H1 (cell line): ENCODE results near the gene SEMA3E. TPM values are rescaled to one million over a fixed set of nuclear protein-coding genes. Genes with fewer than 3 reads are reported as not detected.

Experiments
- CTCF ChIA-PET: fragments of 300-600 bp; sonication (Branson Sonifier 250); formaldehyde crosslinking; loops from one replicate; lab custom pipeline; 2021; ENCODE audit not compliant: partially characterized antibody; lab: Charles Lee
- POLR2A ChIA-PET: fragments of 300-600 bp; sonication (Branson Sonifier 250); formaldehyde crosslinking; loops from one replicate; lab custom pipeline; 2021; ENCODE audit warnings: inconsistent platforms; ENCODE audit not compliant: partially characterized antibody; lab: Charles Lee
- DNase-seq, 2 experiments: peaks; one replicate each; pipeline versions ENCODE4 v3.0.0 to v3.0.0-alpha.2; 2010 to 2022; ENCODE audit warnings: low spot score in 2 of 2, low read depth in 1 of 2, mixed read lengths in 1 of 2
- FAIRE-seq: peaks from 2 replicates; lab custom pipeline; 2011; peaks lifted over from hg19 to GRCh38; lab: Jason Lieb, UNC
- H2AFZ ChIP-seq: 2 replicates; pipeline ENCODE4 v1.8.1; 2012; ENCODE audit warnings: low read length, inconsistent platforms
- H2AK5ac ChIP-seq: 2 replicates; pipeline ENCODE4 v1.6.1; 2013; ENCODE audit warnings: low read depth, low read length
- H2BK120ac ChIP-seq: replicated peaks from 2 replicates; pipeline ENCODE3; 2013; ENCODE audit warnings: low read depth, low read length, inconsistent platforms
- H2BK12ac ChIP-seq: 2 replicates; pipeline ENCODE4 v1.6.1; 2013; ENCODE audit warnings: low read depth, low read length
- H2BK15ac ChIP-seq: 2 replicates; pipeline ENCODE4 v1.6.1; 2013; ENCODE audit warnings: low read length
- H2BK20ac ChIP-seq: 2 replicates; pipeline ENCODE4 v1.6.1; 2013; ENCODE audit warnings: low read length
- H2BK5ac ChIP-seq: 2 replicates; pipeline ENCODE4 v1.6.1; 2013; ENCODE audit warnings: low read depth, low read length
- H3K14ac ChIP-seq: 2 replicates; pipeline ENCODE4 v1.6.1; 2013; ENCODE audit warnings: inconsistent platforms; ENCODE audit not compliant: insufficient read length
- H3K18ac ChIP-seq: 2 replicates; pipeline ENCODE4 v1.6.1; 2013; ENCODE audit warnings: low read length; ENCODE audit errors: extremely low read depth
- H3K23ac ChIP-seq: 2 replicates; pipeline ENCODE4 v1.6.1; 2013; ENCODE audit warnings: inconsistent platforms; ENCODE audit not compliant: insufficient read length
- H3K23me2 ChIP-seq: 2 replicates; pipeline ENCODE4 v1.6.1; 2013; ENCODE audit warnings: low read depth, low read length
- H3K27ac ChIP-seq: 2 replicates; pipeline ENCODE4 v1.6.1; 2011; ENCODE audit warnings: low read depth, low read length, inconsistent platforms
- H3K27me3 ChIP-seq, 4 experiments: replicated peaks in 1 of 4; 1 replicate in 1 of 4; 2 replicates in 3 of 4; pipeline versions ENCODE4 v1.6.1 to v1.8.1; 2011 to 2013; ENCODE audit warnings: low read length in 3 of 4, mild to moderate bottlenecking in 3 of 4, inconsistent platforms in 2 of 4, mixed read lengths in 2 of 4, moderate library complexity in 1 of 4; ENCODE audit not compliant: control insufficient read depth in 3 of 4, insufficient read depth in 3 of 4; ENCODE audit errors: extremely low read depth in 1 of 4
- H3K36me3 ChIP-seq, 4 experiments: 2 replicates each; pipeline versions ENCODE4 v1.6.1 to v1.8.1; 2011 to 2013; ENCODE audit warnings: mild to moderate bottlenecking in 4 of 4, low read length in 3 of 4, moderate library complexity in 2 of 4, control low read depth in 1 of 4, inconsistent platforms in 1 of 4; ENCODE audit not compliant: insufficient read depth in 4 of 4, control insufficient read depth in 2 of 4
- H3K4ac ChIP-seq: replicated peaks from 2 replicates; pipeline ENCODE3; 2013; ENCODE audit warnings: low read length, low read depth, mixed read lengths, inconsistent platforms; ENCODE audit not compliant: insufficient read length
- H3K4me1 ChIP-seq, 4 experiments: replicated peaks in 1 of 4; 1 replicate in 1 of 4; 2 replicates in 3 of 4; pipeline versions ENCODE4 v1.6.1 to v1.8.1; 2011 to 2013; ENCODE audit warnings: low read length in 3 of 4, inconsistent platforms in 2 of 4, mixed read lengths in 1 of 4; ENCODE audit not compliant: insufficient read depth in 4 of 4, control insufficient read depth in 3 of 4
- H3K4me2 ChIP-seq, 2 experiments: 2 replicates each; pipeline versions ENCODE4 v1.6.1 to v1.8.1; 2011 to 2013; ENCODE audit warnings: low read depth in 2 of 2, low read length in 2 of 2, control low read depth in 1 of 2, inconsistent platforms in 1 of 2, mild to moderate bottlenecking in 1 of 2; ENCODE audit not compliant: insufficient read depth in 1 of 2
- H3K4me3 ChIP-seq, 4 experiments: fragments of 200-600, 300-600 bp in 1 of 4; sonication (generic), shearing (Covaris generic), sonication (Bioruptor Twin) in 1 of 4; 2 replicates each; pipeline versions ENCODE4 v1.5.1 to v1.8.1; 2011 to 2016; ENCODE audit warnings: low read length in 4 of 4, low read depth in 3 of 4, control low read depth in 2 of 4, inconsistent platforms in 2 of 4, mild to moderate bottlenecking in 2 of 4, mixed read lengths in 1 of 4, moderate library complexity in 1 of 4; ENCODE audit not compliant: insufficient read depth in 2 of 4; ENCODE audit errors: extremely low read depth in 1 of 4
- H3K56ac ChIP-seq: replicated peaks from 2 replicates; pipeline ENCODE3; 2013; ENCODE audit warnings: low read depth, mild to moderate bottlenecking, mixed read lengths, low read length, inconsistent platforms; ENCODE audit not compliant: insufficient read length
- H3K79me1 ChIP-seq: 2 replicates; pipeline ENCODE4 v1.6.1; 2013; ENCODE audit warnings: low read depth, low read length, control low read depth
- H3K79me2 ChIP-seq, 2 experiments: 2 replicates each; pipeline versions ENCODE4 v1.6.1 to v1.8.1; 2012 to 2013; ENCODE audit warnings: low read length in 2 of 2, mild to moderate bottlenecking in 2 of 2, inconsistent platforms in 1 of 2; ENCODE audit not compliant: insufficient read depth in 2 of 2, control insufficient read depth in 1 of 2
- H3K9ac ChIP-seq, 4 experiments: replicated peaks in 1 of 4; 1 replicate in 1 of 4; 2 replicates in 3 of 4; pipeline versions ENCODE4 v1.6.1 to v1.8.1; 2011 to 2013; ENCODE audit warnings: low read depth in 3 of 4, low read length in 3 of 4, control low read depth in 2 of 4, mild to moderate bottlenecking in 2 of 4, moderate library complexity in 2 of 4, inconsistent platforms in 1 of 4; ENCODE audit errors: extremely low read depth in 1 of 4
- H3K9me3 ChIP-seq, 2 experiments: 2 replicates each; pipeline versions ENCODE4 v1.6.1 to v1.8.1; 2012 to 2013; ENCODE audit warnings: mild to moderate bottlenecking in 2 of 2, moderate library complexity in 2 of 2, control low read depth in 1 of 2, inconsistent platforms in 1 of 2, low read depth in 1 of 2, low read length in 1 of 2, mixed read lengths in 1 of 2; ENCODE audit not compliant: insufficient read depth in 2 of 2
- H4K20me1 ChIP-seq, 2 experiments: replicated peaks in 1 of 2; 2 replicates each; pipeline versions ENCODE3 to v1.8.1; 2011 to 2013; ENCODE audit warnings: inconsistent platforms in 2 of 2, low read length in 2 of 2, mild to moderate bottlenecking in 1 of 2; ENCODE audit not compliant: insufficient read depth in 2 of 2, control insufficient read depth in 1 of 2
- H4K5ac ChIP-seq: 2 replicates; pipeline ENCODE4 v1.6.1; 2013; ENCODE audit warnings: low read length, low read depth, mixed read lengths, inconsistent platforms; ENCODE audit not compliant: insufficient read length
- H4K8ac ChIP-seq: 2 replicates; pipeline ENCODE4 v1.8.0; 2013; ENCODE audit warnings: mild to moderate bottlenecking, moderate library complexity, low read length, inconsistent platforms; ENCODE audit not compliant: insufficient read depth; ENCODE audit errors: extremely low read depth
- H4K91ac ChIP-seq: replicated peaks from 2 replicates; pipeline ENCODE3; 2013; ENCODE audit warnings: low read length, mixed read lengths, inconsistent platforms; ENCODE audit not compliant: insufficient read length
- CTBP2 ChIP-seq: IDR thresholded peaks from 2 replicates; pipeline ENCODE4 v1.7.0; 2011; ENCODE audit warnings: borderline replicate concordance, mild to moderate bottlenecking, moderate library complexity, mixed read lengths, low read length; ENCODE audit not compliant: insufficient read depth, insufficient read length
- EZH2 ChIP-seq: fragments of 200-600 bp; sonication (generic); IDR thresholded peaks from 2 replicates; pipeline ENCODE4 v1.7.1; 2012; ENCODE audit warnings: low read depth, mild to moderate bottlenecking, moderate library complexity, low read length, inconsistent platforms; ENCODE audit not compliant: severe bottlenecking
- MAFK ChIP-seq: IDR thresholded peaks from 2 replicates; pipeline ENCODE4 v1.6.1; 2012; ENCODE audit warnings: low read depth, mild to moderate bottlenecking, improper control_type of control experiment, low read length
- POU5F1 ChIP-seq: IDR thresholded peaks from 2 replicates; pipeline ENCODE4 v1.6.1; 2011; ENCODE audit warnings: low read depth, mild to moderate bottlenecking, low read length, moderate library complexity
- RFX5 ChIP-seq: IDR thresholded peaks from 2 replicates; pipeline ENCODE4 v1.6.1; 2011; ENCODE audit warnings: low read depth, low read length, improper control_type of control experiment, borderline replicate concordance
- SP4 ChIP-seq: IDR thresholded peaks from 2 replicates; pipeline ENCODE4 v1.6.1; 2012; ENCODE audit warnings: low read length, inconsistent platforms
- SUZ12 ChIP-seq: fragments of 200-600 bp; sonication (generic); IDR thresholded peaks from 2 replicates; pipeline ENCODE4 v1.6.1; 2012; ENCODE audit warnings: mild to moderate bottlenecking, inconsistent platforms, low read length, moderate library complexity, mixed read lengths
- ZNF274 ChIP-seq: IDR thresholded peaks from 2 replicates; pipeline ENCODE4 v1.7.0; 2012; ENCODE audit warnings: low read length, borderline replicate concordance; ENCODE audit errors: extremely low read depth
- whole genome bisulfite sequencing, 2 experiments: shearing (Covaris generic) in 1 of 2; methylation state at CpG; one replicate each; pipeline versions ENCODE4 v1.1.6 to v1.1.7; 2013 to 2015; ENCODE audit warnings: low lambda C conversion rate in 2 of 2, mixed read lengths in 2 of 2, inconsistent platforms in 1 of 2, low coverage in 1 of 2, missing lambda C conversion rate in 1 of 2; ENCODE audit not compliant: insufficient replicate concordance in 2 of 2, insufficient coverage in 1 of 2, insufficient read length in 1 of 2; ENCODE audit errors: extremely low coverage in 1 of 2, missing lambda C conversion rate in 1 of 2; 5-methylcytosine and 5-hydroxymethylcytosine counted together
- polyA plus RNA-seq, 7 experiments: library from polyadenylated mRNA; depleted of rRNA in 3 of 7; stranded (reverse) in 5 of 7; unstranded in 2 of 7; fragments of >200 nt in 5 of 7; fragments of 200-250 nt in 2 of 7; gene quantifications; 1 replicate in 5 of 7; 2 replicates in 1 of 7; 4 replicates in 1 of 7; pipeline versions ENCODE4 v1.2.1 to v1.2.3, GENCODE V29; 2011 to 2013; ENCODE audit warnings: missing spikeins in 2 of 7, mixed read lengths in 2 of 7
- total RNA-seq: library from RNA; stranded (reverse); fragmentation: NEBNext Ultra II Directional; extraction: Animal tissue kit (Norgen Biotek cat#: 25700); gene quantifications from 2 replicates; pipeline ENCODE4 v1.2.1, GENCODE V29; 2021

Gene SEMA3E
- total and polyA plus RNA-seq, 2 of the 8 experiments (the other 6 are each of a cell fraction or from before 2014, with no cell fraction given): 0.93 to 0.94 TPM

DNA sequence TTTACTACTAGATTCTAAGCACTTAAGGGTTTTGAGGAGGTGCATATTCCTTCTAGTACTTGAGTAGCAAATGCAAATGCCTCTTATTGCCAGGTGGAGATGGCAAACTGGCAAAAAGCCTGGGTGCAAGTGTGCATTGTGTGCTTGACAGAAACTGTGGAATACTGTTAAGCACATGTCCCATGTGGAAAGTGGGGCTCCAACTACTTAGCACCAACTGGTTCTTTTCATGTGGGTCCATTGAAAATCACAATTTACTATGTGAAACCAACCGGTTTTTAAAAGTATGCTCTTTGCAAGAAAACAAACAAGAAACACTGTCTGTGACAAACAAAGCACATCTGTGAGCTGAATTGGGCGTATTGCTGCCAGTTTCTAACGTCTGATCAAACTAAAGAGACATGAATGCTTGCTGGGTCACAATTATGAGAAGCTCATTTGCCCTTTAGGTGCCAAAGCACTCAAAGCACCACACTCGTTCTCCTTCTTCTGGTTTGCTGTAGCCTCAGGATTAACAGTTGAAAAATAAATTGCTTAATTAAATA is 197.4 kb downstream of the SEMA3E start:
- no peaks in the 10 kb centered on the region for H3K79me2 ChIP-seq
- H3K14ac ChIP-seq: no peak overlapping the region
- peaks cover 2% of the 10 kb centered on the region; the same call in 1 of the 2 replicates for H3K79me1 ChIP-seq
- POLR2A ChIA-PET: interaction anchor here (1.1 to 17.7 kb wide), 4 partner anchors 9 to 24 kb away, joined by 3 to 135 read pairs (median 6); no protein-coding TSS in a partner anchor
- CTCF ChIA-PET: interaction anchor here (1.7 kb wide), 1 partner anchor 39 kb away, joined by 5 read pairs; no protein-coding TSS in a partner anchor
- H2BK20ac ChIP-seq: peak overlapping the region; percentile 10; the same call in 1 of the 2 replicates
- 64% methylated on average over 4 of the region's 4 CpGs; no CpG with 5 or more reads in 1 of the 2 experiments for WGBS, 2 experiments
- H2BK120ac ChIP-seq: peak overlapping the region; percentile 80
- H2BK15ac ChIP-seq: peak overlapping the region; percentile 54; the same call in 1 of the 2 replicates
- H2BK12ac ChIP-seq: no peak overlapping the region
- no peak for TF ChIP-seq RFX5
- TF ChIP-seq EZH2: no peak
- no peak for TF ChIP-seq SUZ12
- no peak for TF ChIP-seq CTBP2
- no peak for TF ChIP-seq SP4
- TF ChIP-seq MAFK: no peak
- no peak for TF ChIP-seq ZNF274
- no peak for TF ChIP-seq POU5F1
- no peak overlapping the region for H3K4ac ChIP-seq
- H3K9me3 ChIP-seq: no peaks in the 10 kb centered on the region
- H3K23ac ChIP-seq: no peak overlapping the region
- H2AFZ ChIP-seq: peak overlapping the region; percentile 65; the same call in 1 of the 2 replicates
- H3K4me2 ChIP-seq: peak overlapping the region in 1 of 2 experiments; percentile 26; a peak in 2 of 4 replicates
- H3K27ac ChIP-seq: no peak overlapping the region
- no peak overlapping the region; the same call in 1 of the 2 replicates for H3K18ac ChIP-seq
- H4K20me1 ChIP-seq: no peaks in the 10 kb centered on the region
- 0 out of 7 replicates have a peak overlapping the region, but pooled peaks of 1 of the 4 experiments have one; percentile 9 for H3K9ac ChIP-seq
- no peak overlapping the region for H4K8ac ChIP-seq
- FAIRE-seq (peak; percentile 7), DNase-seq (no peak)
- H3K4me3 ChIP-seq: no peak overlapping the region
- H3K36me3 ChIP-seq: no peaks in the 10 kb centered on the region
- H3K23me2 ChIP-seq: no peaks in the 10 kb centered on the region
- H4K5ac ChIP-seq: peak overlapping the region; percentile 62
- H3K4me1 ChIP-seq: peaks cover 0 to 30% (median 14%) of the 10 kb centered on the region in 4 experiments; a peak in 5 of 7 replicates
- peak overlapping the region; percentile 20 for H4K91ac ChIP-seq
- no peaks in the 10 kb centered on the region for H3K27me3 ChIP-seq
- H2AK5ac ChIP-seq: no peak overlapping the region
- H2BK5ac ChIP-seq: 0 out of 2 replicates have a peak overlapping the region, but pooled peaks have one; percentile 2
- no peak overlapping the region for H3K56ac ChIP-seq
